GM12892 (cell line): ENCODE data around the gene RHBDL2. TPM values are rescaled to one million over a fixed set of nuclear protein-coding genes. Genes with fewer than 3 reads are reported as not detected.
"Not testable (repeated sequence)": the region's sequence is repeated elsewhere in the genome, so short reads cannot be mapped to it uniquely, and the experiment has no call there.

Source experiments
- DNase-seq: peaks from one replicate; pipeline ENCODE4 v3.0.0; 2011; ENCODE audit not compliant: insufficient read length
- FAIRE-seq: peaks from 2 replicates; lab custom pipeline; 2011; peaks lifted over from hg19 to GRCh38; lab: Jason Lieb, UNC
- POLR2A ChIP-seq: IDR thresholded peaks from 2 replicates; pipeline ENCODE4 v1.6.1; 2011; ENCODE audit warnings: low read depth, low read length, control low read depth
- POLR2AphosphoS5 ChIP-seq: IDR thresholded peaks from 2 replicates; pipeline ENCODE4 v1.6.1; 2011; ENCODE audit warnings: low read depth, low read length, control low read depth
- TAF1 ChIP-seq: IDR thresholded peaks from 2 replicates; pipeline ENCODE4 v1.6.1; 2011; ENCODE audit warnings: low read depth, mild to moderate bottlenecking, control low read depth, low read length, borderline replicate concordance
- polyA plus RNA-seq: library from polyadenylated mRNA; unstranded; fragments of >200 nt; gene quantifications from one replicate; pipeline ENCODE4 v1.2.1, GENCODE V29; 2012; ENCODE audit warnings: missing spikeins, inconsistent platforms; ENCODE audit not compliant: missing spikeins

Gene RHBDL2
- polyA plus RNA-seq, result 0.13 TPM

GRCh38 chr1:38941527-38942019 is at the start of gene RHBDL2:
Gene RHBDL2, minus strand, starts transcription at chr1:38941830. Its CDS starts 22,618 bp downstream, at chr1:38919212.
- FAIRE-seq (no peak), DNase-seq (no peak)
- no peak for TF ChIP-seq POLR2A
- TF ChIP-seq TAF1, result no peak
- TF ChIP-seq POLR2AphosphoS5, result no peak

GRCh38 chr1:38990738-38991637 is 49.4 kb upstream of the RHBDL2 start, which contains the start of gene AKIRIN1:
Gene AKIRIN1, plus strand, starts transcription at chr1:38991276. Its CDS starts 105 bp downstream, at chr1:38991381.
- FAIRE-seq, result peak; percentile 97
- TF ChIP-seq TAF1 (peak; percentile 85), POLR2A (peak; percentile 98), POLR2AphosphoS5 (peak; percentile 93)

GRCh38 chr1:38990386-38990737 is 48.7 kb upstream of the RHBDL2 start:
- DNase-seq (no peak), FAIRE-seq (peak; percentile 38)
- no peak for TF ChIP-seq POLR2AphosphoS5
- TF ChIP-seq POLR2A, result no peak

More at GRCh38 chr1:38990738-38991637, 49.4 kb upstream of the RHBDL2 start, which contains the start of gene AKIRIN1:
- DNase-seq, result peak; percentile 98

GRCh38 chr1:38989979-38990378 is 48.3 kb upstream of the RHBDL2 start:
- DNase-seq (no peak), FAIRE-seq (no peak)
- no peak for TF ChIP-seq TAF1
- no peak for TF ChIP-seq POLR2A
- no peak for TF ChIP-seq POLR2AphosphoS5

- not testable (repeated sequence) for FAIRE-seq, DNase-seq
These were observed 37.8 kb upstream of the RHBDL2 start for GRCh38 chr1:38979380-38979779.

- DNase-seq, FAIRE-seq: not testable (repeated sequence)
These were observed 36.6 kb upstream of the RHBDL2 start for GRCh38 chr1:38978245-38978542.

- not testable (repeated sequence) for DNase-seq, FAIRE-seq
These were observed 36.0 kb upstream of the RHBDL2 start for GRCh38 chr1:38977399-38978244.

GRCh38 chr1:38973659-38974437 is 32.2 kb upstream of the RHBDL2 start:
- TF ChIP-seq POLR2A (no peak), POLR2AphosphoS5 (no peak), TAF1 (no peak)
- DNase-seq (no peak), FAIRE-seq (no peak)

GRCh38 chr1:38973145-38973544 is 31.5 kb upstream of the RHBDL2 start:
- FAIRE-seq, DNase-seq: not testable (repeated sequence)

- FAIRE-seq, result no peak
- no peak for DNase-seq
- TF ChIP-seq TAF1 (no peak), POLR2AphosphoS5 (no peak), POLR2A (no peak)
These were observed 22.5 kb upstream of the RHBDL2 start for GRCh38 chr1:38964140-38964548.

- DNase-seq (no peak), FAIRE-seq (no peak)
These were observed 20.9 kb upstream of the RHBDL2 start for GRCh38 chr1:38962560-38962959.

GRCh38 chr1:38962113-38962512 is 20.5 kb upstream of the RHBDL2 start:
- DNase-seq (no peak), FAIRE-seq (no peak)
- TF ChIP-seq TAF1 (no peak), POLR2A (no peak), POLR2AphosphoS5 (no peak)

More at GRCh38 chr1:38962560-38962959, 20.9 kb upstream of the RHBDL2 start:
- no peak for TF ChIP-seq POLR2A
- no peak for TF ChIP-seq TAF1
- TF ChIP-seq POLR2AphosphoS5, result no peak
